IPS-11a (cell line): ENCODE measurements around the gene FXYD4.
A peak's percentile ranks its signal among the peaks of the same experiment; 100 is the strongest.
"Not testable (repeated sequence)": the region's sequence is repeated elsewhere in the genome, so short reads cannot be mapped to it uniquely, and the experiment has no call there.

ENCODE experiments used
- H3K4me3 ChIP-seq: one replicate; pipeline ENCODE4 v1.5.1; 2013; ENCODE audit warnings: low read depth, low read length, control low read depth

Gene FXYD4, protein sequence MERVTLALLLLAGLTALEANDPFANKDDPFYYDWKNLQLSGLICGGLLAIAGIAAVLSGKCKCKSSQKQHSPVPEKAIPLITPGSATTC

DNA sequence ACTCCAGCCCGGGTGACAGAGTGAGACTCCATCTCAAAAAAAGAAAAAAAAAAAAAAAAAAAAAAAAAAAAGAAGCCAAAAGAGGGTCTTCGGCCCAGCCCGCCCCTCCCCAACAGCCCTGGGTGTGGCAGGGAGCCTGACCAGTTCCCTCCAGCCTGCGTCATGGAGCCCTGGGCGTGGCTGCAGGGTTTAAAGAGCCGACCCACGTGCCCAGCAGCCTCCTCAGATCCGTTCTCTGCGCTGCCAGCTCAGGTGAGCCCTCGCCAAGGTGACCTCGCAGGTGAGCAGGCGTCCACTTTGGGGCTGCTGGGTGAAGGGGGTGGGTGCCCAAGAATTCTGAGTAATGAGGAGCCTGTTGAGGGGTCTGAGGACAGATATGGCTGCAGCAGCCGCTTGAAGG lies at the start of gene FXYD4:
Gene FXYD4, plus strand, starts transcription at position 219 of the 400 bp plus-strand sequence. CDS start 2,111 bp downstream, outside the sequence.
- H3K4me3 ChIP-seq, result no peak within 1 kb of the TSS

DNA sequence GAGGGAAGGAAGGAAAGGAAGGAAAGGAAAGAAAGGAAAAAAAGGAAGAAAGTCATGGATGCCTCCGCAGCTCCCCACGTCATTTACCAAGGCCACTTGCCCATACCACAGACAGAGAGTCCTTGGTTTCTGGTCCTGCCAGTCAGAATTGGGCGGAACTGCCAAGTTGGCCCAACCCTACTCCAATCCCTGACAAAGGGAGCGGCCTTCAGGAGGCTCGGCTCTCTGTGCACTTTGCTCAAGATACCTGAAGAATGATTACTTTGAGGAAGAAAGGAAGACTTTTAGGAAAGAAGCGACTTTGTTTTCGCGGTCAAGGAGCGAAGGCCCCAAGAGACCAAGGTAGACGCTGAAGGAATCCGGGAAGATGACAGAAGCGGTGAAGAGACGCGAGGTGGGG lies 49.1 kb upstream of the FXYD4 start:
- peak overlapping the region; percentile 43 for H3K4me3 ChIP-seq

DNA sequence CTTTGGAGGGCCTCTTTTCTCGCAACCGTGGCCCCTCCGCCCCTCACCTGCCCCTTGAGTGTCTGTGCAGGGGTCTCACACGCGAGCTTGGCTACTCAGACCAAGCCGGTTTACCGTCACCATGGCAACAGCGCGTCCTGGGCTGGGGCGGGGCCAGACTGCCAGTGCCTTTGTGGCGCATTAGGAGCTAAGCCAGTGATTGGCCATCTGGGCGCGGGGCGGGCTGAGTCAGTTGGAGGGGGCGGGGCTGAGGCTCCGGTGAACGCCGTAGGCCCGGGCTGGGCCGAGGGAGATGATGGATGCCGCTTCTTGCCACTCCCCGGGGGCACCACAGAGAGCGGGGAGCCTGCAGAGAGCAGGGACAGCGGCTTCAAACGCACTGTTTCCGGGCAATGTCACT lies 48.7 kb upstream of the FXYD4 start:
- peak overlapping the region; percentile 43 for H3K4me3 ChIP-seq

DNA sequence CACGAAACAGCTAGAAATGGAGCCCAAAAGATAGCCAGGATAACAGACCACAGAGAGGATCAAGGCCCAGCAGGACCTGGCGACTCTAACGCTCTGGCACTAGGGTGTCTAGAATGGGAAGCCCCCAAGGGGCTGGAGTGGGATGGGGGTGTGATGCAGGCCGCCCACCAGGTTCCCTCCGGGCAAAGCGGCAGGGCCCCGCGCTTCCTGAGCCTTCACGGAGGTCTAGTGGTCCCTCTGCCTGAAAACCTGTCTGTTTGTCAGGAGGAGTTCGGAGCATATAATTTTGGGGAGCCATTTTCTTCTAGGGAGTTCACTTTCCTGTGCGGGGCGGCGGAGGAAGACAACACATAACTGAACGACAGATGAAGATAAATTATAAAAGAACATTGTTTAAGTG lies 48.2 kb upstream of the FXYD4 start:
- peak overlapping the region; percentile 13 for H3K4me3 ChIP-seq

DNA sequence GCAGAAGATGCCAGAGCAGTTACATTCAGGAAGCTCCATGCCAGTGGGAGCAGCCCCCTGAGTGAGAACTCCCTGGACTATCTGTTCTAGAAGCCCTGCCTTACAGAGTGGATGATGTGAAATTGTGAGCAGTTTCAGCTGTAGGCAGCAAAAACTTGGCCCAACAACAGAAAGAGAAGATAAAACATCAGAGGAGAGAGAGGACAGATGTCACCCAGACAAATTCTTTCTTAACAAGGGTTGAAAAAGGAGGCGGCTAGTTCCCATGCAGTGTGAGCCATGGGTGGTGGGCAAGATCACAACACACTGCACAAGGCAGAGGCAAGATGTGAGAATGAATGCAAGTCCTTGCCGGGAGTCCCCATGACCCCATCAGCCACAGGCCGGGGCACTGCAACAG lies 46.6 kb upstream of the FXYD4 start:
- H3K4me3 ChIP-seq, result no peak overlapping the region

DNA sequence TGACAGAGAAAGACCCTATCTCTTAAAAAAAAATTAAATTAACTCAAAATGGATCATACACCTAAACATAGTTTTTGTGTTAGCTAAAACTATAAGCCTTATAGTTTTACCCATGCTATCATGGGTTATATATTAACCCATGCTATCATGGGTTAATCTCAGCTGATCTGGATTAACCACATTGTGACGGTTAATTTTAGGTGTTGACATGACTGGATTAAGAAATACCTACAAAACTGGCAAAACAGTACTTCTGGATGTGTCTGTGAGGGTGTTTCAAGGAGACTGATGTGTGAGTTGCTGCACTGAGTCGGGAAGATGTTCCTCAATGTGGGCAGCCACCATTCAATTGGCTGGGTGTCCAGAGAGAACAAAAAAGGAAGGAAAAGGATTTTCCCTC lies 44.3 kb upstream of the FXYD4 start:
- no peak overlapping the region for H3K4me3 ChIP-seq

DNA sequence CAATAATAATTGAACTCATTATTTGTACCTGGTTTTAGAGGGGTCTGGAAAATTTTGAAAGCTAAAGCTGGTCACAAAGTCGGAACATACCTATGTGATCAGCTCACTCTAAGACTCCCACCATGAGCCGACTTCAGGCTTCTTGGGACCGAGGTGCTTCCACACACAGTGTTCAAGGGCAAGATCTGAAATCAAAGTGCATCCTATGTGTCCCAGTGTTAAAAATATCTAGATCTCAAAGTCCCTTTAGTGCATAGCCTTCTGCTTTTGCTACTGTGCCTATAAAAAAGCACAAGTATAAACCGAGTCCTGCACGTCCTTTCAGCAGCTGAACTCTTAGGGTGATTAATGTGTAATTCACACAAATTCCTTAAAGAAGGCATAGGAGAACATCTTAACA lies 43.5 kb upstream of the FXYD4 start:
- H3K4me3 ChIP-seq, result no peak overlapping the region

DNA sequence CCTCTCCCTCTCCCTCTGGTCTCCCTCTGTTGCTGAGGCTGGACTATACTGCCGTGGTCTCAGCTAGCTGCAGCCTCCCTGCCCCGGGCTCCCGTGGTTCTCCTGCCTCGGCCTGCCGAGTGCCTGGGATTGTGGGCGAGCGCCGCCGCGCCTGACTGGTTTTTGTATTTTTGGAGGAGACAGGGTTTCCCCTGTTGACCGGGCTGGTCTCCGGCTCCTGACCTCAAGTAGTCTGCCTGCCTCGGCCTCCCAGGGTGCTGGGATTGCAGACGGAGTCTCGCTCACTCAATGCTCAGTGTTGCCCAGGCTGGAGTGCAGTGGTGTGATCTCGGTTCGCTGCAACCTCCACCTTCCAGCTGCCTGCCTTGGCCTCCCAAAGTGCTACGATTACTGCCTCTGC lies 42.6 kb upstream of the FXYD4 start:
- not testable (repeated sequence) for H3K4me3 ChIP-seq

DNA sequence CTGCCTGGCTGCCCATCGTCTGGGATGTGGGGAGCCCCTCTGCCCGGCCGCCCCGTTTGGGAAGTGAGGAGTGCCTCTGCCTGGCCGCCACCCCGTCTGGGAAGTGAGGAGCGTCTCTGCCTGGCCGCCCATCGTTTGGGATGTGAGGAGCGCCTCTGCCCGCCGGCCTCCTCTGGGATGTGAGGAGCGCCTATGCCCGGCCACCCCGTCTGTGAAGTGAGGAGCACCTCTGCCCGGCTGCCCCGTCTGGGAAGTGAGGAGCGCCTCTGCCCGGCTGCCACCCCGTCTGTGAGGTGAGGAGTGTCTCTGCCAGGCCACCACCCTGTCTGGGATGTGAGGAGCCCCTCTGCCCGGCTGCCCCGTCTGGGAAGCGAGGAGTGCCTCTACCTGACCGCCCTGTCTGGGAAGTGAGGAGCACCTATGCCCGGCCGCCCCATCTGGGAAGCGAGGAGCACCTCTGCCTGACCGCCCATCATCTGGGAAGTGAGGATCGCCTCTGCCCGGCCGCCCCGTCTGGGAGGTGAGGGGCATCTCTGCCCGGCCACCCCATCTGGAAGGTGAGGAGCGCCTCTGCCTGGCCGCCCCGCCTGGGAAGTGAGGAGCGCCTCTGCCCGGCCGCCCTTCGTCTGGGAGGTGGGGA lies 42.1 kb upstream of the FXYD4 start:
- H3K4me3 ChIP-seq, result not testable (repeated sequence)

DNA sequence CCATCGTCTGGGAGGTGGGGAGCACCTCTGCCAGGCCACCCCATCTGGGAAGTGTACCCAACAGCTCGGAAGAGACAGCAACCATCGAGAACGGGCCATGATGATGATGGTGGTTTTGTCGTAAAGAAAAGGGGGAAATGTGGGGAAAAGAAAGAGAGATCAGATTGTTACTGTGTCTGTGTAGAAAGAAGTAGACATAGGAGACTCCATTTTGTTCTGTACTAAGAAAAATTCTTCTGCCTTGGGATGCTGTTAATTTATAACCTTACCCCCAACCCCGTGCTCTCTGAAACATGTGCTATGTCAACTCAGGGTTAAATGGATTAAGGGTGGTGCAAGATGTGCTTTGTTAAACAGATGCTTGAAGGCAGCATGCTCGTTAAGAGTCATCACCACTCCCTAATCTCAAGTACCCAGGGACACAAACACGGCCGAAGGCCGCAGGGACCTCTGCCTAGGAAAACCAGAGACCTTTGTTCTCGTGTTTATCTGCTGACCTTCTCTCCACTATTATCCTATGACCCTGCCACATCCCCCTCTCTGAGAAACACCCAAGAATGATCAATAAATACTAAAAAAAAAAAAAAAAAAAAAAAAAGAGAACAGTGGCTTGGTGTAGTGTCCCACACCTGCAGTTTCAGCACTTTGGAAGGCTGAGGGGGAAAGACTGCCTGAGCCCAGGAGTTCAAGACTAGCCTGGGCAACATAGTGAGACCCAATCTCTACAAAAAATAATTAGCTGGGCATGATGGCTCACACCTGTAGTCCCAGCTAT lies 41.2 kb upstream of the FXYD4 start:
- not testable (repeated sequence) for H3K4me3 ChIP-seq

DNA sequence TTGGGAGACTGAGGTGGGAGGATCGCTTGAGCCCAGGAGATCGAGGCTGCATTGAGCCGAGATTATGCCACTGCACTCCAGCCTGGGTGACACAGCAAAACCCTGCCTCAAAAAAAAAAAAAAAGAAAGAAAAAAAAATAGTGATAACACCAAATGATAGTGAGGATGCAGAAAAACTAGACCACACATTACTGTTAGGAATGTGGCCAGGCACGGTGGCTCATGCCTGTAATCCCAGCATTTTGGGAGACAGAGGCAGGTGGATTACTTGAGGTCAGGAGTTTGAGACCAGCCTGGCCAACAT lies 40.7 kb upstream of the FXYD4 start:
- not testable (repeated sequence) for H3K4me3 ChIP-seq

DNA sequence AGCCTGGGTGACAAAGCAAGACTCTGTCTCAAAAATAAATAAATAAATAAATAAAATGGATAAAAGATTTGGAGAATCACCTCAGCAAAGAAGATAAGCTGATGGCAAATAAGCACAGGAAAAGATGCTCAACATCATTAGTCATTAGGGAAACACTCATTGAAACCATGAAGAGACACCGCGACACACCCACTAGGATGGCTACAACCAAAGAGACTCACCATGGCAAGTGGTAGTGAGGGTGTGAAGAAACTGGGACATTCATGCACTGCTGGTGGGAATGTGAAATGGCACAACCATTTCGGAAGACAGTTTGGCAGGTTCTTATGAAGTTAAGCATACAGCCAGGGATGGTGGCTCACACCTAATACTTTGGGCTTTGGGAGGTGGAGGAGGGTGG lies 37.8 kb upstream of the FXYD4 start:
- H3K4me3 ChIP-seq, result no peak overlapping the region

DNA sequence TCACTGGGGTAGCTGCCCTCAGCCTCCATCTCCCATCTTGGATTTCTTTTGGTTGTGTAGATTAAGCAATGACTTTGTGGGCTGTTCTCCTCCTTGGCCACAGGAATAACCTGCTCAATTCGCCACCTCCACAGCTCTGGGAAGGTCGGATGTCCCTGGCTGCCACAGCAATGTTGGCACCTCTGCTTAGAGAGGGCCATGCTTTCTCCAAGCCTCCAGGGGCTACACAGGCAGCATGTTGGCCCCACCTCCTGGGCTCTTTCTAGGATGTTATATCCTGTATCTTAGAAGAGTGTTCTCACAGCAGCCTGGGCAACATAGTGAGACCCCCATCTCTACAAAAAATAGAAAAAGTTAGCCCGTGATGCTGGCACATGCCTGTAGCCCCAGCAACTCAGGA lies 35.4 kb upstream of the FXYD4 start:
- H3K4me3 ChIP-seq, result no peak overlapping the region

DNA sequence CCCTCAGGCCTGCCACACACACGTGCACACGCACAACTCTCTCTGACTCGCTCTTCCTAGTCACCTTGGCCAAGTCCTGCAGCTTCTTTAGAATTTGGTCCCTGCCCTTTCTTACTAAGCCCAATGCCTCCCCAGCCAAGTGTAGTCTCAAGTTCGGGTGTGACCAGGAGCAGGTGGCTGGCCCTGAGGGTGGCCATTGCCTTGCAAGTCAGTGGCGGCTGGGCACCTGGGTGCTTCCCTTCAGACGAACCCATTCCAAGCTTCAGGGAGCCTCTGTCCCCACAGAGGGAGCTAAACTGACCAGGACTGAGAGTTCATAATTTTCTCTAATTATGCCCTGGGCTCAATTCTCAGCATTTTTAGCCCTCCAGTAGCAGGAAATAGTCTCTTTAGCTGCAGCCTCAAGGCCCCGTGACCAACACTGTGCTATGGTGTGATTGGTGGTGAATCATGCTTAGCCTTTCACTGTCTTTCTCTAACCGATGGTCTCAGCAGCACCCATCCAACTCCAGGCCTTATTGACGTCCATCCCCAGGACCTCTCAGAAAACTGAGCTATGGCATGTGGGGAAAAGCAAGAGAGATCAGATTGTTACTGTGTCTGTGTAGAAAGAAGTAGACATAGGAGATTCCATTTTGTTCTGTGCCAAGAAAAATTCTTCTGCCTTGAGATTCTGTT lies 34.7 kb upstream of the FXYD4 start:
- no peak overlapping the region for H3K4me3 ChIP-seq

DNA sequence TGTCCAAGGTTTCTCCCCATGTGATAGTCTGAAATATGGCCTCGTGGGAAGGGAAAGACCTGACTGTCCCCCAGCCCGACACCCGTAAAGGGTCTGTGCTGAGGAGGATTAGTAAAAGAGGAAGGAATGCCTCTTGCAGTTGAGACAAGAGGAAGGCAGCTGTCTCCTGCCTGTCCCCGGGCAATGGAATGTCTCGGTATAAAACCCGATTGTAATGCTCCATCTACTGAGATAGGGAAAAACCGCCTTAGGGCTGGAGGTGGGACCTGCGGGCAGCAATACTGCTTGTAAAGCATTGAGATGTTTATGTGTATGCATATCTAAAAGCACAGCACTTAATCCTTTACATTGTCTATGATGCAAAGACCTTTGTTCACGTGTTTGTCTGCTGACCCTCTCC lies 33.9 kb upstream of the FXYD4 start:
- not testable (repeated sequence) for H3K4me3 ChIP-seq

DNA sequence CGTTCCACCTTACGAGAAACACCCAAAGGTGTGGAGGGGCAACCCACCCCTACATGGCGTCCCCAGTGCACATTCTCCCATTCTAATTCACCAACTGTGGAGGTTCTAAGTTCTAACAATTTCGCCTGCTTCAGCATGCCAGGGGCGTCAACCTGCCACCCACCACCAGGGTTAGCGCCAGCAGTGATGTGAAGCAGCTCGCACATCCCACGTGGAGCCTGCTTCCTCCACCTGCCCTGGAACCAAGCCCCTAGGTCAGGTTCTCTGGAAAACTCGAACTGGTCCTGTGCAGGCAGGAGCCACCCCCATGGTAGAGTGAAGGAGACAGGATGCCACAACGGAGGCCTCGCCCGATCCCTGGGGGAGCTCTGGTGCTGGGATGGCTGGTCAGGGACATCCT lies 33.3 kb upstream of the FXYD4 start:
- no peak overlapping the region for H3K4me3 ChIP-seq

DNA sequence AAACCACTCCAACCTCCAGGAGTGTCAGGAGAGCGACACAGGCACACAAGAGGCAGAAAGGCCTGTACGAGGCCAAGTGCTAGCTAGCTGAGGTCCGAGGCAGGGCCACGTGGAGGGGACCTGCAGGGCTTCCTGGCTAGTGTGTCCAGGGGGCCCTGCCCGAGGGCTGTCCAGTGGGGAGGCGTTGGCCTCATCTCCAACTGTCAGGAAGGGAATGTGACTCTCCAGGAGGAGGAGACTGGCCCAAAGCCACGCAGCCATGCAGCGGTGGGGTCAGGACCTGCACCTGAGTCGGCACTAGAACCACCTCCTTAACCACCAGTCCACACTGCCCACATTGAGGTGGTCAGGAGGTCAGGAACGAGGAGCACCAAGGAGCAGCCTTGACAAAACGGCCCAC lies 32.3 kb upstream of the FXYD4 start:
- no peak overlapping the region for H3K4me3 ChIP-seq

DNA sequence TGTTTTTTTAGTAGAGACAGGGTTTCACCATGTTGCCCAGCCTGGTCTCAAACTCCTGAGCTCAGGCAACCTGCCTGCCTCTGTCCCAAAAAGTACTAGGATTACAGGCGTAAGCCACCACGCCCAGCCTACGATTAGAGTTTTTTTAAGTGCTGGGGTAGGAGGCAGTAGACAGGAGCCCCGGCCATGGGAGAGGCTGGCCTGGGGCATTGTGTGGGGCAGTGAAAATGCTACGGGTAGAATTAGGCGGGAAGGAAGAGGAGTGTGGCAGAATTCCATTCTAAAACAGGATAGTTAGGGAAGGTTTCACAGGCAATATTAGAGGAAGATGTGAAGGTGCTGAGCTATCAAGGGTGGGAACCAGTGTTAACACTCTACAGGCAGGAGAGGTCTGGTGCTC lies 31.3 kb upstream of the FXYD4 start:
- no peak overlapping the region for H3K4me3 ChIP-seq

DNA sequence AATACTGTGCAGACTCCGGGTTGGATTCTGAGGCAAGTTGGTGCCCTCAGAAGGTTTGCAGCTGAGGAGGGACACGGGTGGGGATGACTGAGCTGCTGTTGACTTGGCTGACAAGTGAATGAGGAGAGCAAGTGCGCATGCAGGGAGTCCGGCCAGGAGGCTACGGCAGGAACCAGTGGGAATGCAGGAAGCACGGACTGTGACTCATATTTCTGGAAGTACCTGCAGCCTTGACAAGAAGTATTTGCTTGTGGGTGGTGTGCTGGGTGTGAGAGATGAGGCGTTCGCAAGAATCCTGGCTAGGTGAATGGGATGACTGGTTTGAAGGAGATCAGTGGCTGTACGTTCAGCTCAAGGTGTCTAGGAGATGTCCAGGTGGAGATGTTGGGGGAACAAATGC lies 30.8 kb upstream of the FXYD4 start:
- H3K4me3 ChIP-seq, result no peak overlapping the region

DNA sequence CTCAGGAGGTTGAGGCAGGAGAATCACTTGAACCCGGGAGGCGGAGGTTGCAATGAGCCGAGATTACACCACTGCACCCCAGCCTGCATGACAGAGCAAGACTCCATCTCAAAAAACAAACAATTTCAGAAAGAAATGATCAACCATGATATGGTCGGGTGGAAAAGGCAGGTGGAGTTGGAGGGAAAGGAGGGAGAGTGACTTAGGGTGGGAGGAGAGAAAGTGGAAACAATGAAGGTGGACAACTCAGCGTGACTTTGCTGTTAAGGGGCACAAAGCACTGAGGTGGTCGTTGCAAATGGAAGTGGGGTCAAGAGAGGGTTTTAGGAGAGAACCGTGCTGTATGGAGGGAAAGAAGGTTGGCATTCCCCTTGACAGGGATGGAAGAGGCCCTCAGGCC lies 30.0 kb upstream of the FXYD4 start:
- H3K4me3 ChIP-seq, result no peak overlapping the region

DNA sequence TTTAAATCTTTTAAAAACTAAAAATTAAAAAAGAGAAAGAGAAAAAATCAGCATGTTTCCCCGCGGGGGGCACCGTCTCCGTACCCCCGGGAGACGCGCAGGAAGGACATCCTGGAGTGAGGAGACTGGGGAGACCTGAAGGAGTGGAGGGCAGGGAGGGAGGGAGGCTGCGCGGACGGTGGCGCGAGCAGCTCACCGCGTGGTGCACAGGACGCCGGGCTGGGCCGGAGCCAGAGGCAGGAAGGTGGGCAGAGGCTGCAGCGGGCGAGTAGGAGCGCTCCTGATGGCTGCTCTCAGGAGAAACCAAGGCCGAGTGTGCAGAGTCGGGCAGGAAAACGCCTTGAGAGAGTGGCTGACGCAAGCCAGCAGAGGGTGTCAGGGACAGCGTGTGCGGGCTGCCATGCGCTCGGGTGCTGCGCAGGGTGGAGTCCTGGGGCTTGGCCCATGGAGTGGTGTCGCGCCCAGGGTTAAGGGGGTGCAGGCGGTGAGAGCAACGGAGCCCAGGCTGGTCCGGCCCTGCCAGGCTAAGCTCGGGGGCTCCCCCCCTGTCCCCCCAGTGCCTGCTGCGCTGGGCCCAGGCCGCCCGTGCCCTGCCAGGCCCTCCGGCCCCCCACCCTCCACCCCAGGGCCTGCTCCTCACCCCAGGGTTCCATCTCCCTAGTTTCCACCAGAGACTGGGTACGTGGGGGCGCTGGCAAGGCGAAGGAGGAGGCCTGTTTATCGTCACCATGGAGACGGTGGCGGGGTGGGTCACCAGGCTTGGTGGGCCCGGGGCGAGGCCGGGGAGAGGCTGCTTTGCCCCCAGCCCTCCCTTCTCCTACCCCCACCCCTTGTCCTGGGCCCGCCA lies 28.9 kb upstream of the FXYD4 start:
- no peak overlapping the region for H3K4me3 ChIP-seq
